GM19372 (cell line): ENCODE data around the gene PHOSPHO2.

Experiments
- ATAC-seq: cut with Tn5 transposase; IDR thresholded peaks from one replicate; pipeline ENCODE4 v1.9.1; 2021; ENCODE audit warnings: mild to moderate bottlenecking, low read depth, moderate library complexity; ENCODE audit not compliant: unreplicated experiment

The PHOSPHO2 gene

GRCh38 chr2:169694113-169694893 is at the start of gene PHOSPHO2, which contains the start of gene CFAP210:
Gene PHOSPHO2 (plus strand): TSS chr2:169694469. CDS start chr2:169700972, 6,503 bp downstream.
Gene CFAP210 (minus strand): TSS chr2:169694405. CDS start chr2:169694327, 78 bp downstream.
- peak; percentile 98 for ATAC-seq

- no peak for ATAC-seq
These were observed 46.8 kb upstream of the PHOSPHO2 start for GRCh38 chr2:169647496-169647895.

DNA sequence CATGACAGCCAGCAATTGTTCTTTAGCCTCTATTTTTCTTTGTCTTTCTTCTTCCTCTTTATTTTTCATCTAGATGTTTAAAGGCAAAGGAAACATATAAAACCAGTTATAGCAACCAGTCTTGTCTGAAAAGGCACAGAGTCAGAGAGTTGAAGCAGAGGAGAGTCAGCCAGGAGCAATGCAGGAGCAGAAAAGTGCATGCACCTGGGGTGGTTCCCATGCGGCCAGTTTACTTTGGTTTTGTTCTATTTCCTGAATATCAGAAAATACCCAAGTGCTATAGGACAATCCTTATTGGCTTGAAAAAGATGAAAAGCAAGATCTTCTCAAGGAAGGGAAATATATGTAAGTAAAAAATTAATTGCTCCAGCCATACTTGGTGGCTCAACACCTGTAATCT is 45.0 kb upstream of the PHOSPHO2 start:
- ATAC-seq = no peak

DNA sequence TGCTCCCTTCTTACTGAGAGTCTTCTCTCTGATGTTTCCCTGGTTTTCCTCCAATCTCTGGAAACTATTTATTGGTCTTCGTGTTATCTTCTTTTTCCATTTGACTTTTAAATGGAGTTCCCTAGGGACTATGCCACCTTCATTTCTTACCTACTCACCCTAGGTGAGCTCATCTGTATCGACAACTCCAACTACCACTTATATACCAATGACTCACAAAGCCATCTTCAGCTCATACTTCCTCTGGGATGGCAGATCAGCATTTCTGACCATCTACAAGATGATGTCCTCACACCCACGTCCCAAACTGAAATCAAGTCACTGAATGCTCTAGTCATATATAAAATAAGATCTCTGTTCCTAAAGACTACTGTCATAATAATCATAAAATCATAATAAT is 40.6 kb upstream of the PHOSPHO2 start:
- no peak for ATAC-seq

- no peak for ATAC-seq
These were observed 38.1 kb upstream of the PHOSPHO2 start for GRCh38 chr2:169656164-169656563.

DNA sequence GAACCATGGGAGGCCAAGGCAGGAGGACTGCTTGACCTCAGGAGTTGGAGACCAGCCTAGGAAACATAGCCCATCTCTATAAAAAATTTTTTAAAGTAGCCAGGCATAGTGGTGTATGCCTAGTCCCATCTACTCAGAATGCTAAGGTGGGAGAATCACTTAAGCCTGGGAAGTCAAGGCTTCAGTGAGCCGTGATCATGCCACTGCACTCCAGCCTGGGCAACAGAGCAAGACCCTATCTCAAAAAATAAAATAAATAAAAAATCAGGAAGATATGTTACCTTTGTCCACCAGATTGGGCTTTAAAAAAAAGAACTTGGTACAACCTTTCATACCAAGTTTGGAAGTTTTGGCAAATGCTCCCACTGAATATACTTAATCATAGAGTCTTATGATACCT is 35.4 kb upstream of the PHOSPHO2 start:
- no peak for ATAC-seq

DNA sequence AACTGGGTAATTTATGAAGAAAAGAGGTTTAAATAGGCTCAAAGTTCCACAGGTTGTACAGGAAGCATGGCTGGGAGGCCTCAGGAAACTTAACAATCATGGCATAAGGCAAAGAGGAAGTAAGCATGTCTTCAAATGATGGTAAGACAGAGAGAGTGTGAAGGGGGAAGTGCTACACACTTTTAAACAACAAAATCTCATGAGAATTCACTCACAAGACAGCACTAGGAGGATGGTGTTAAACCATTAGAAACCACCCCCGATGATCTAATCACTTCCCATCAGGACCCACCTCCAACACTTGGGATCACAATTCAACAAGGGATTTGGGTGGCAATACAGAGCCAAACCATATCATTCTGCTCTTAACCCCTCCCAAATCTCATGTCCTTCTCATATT is 34.9 kb upstream of the PHOSPHO2 start:
- no peak for ATAC-seq

DNA sequence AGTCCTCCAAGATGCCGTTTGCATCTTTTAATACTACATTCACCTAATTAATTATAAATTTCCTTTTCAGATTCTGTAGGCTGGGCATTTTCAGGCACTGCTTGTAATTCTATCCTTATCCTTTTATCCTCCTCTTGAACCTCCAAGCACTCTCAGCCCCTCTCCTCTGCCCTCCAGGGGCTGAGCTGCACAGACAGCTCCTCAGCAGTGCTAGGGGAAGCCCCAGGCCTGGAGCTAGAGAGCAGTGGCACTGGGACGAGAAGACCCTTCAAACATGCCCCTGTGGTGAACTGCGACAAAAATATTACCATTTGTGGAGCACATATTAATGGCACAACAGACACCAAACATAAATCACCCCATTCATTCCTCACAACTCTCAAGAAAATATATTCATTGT is 33.0 kb upstream of the PHOSPHO2 start:
- no peak for ATAC-seq

GRCh38 chr2:169662744-169663143 is 31.5 kb upstream of the PHOSPHO2 start:
- no peak for ATAC-seq

DNA sequence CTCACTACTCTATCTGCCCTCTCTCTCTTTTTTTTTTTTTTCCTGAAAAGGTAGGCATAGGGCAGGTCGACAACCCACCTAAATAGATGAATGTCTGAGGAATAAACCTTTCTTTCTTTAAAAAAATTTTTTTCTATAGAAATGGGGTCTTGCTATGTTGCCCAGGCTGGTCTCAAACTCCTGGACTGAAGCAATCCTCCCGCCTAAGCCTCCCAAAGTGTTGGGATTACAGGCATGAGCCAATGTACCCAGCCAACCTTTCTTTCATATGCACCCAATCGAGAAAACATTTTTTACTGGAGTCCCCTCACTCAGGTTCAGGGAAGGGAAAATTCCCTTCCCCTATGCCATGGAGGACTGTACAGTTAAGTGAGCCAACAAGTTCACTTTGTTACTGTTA is 31.0 kb upstream of the PHOSPHO2 start:
- no peak for ATAC-seq

GRCh38 chr2:169664600-169664977 is 29.7 kb upstream of the PHOSPHO2 start:
- ATAC-seq = no peak

DNA sequence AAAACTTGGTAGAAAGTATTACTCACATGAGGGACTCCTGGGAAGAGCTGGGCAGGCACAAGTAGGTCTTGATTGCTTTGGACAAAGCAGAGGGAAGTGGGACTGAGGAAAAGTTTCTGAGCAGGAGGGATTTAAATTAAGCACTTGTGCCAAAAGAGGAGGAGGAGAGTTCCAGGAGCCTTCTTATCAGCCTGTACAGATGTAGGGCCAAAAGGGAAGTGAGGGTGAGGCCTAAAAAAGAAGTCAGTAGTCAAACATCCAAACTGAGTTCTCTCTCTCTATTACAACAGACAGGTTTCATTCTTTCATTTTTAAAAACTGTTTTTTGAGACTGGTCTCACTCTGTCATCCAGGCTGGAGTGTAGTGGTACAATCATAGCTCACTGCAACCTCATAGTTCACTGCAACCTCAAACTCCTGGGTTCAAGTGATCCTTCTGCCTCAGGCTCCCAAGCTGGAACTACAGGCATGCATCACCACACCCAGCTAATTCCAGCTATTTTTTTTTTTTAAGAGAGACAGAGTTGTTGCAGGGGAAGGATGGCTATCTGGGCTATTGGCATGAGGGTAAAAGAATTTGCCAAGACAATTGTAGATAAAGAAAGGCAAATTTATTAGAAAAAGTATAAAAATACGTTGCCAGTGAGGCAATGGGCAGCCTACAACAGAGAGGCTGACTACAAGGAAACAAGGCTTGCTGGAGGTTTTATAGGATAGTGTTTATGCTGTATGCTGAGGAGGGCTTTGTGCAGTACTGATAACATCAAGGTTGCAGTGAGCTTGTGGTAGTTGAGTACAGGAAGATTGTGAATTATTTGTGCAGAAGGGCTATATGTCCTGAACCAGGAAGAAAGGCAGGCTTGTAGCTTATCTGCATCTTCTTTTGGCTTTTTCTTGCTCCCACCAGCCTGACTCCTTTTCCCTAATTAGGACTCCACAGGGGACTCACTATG is 29.0 kb upstream of the PHOSPHO2 start:
- ATAC-seq = no peak

GRCh38 chr2:169667583-169667982 is 26.7 kb upstream of the PHOSPHO2 start:
- no peak for ATAC-seq

- no peak for ATAC-seq
These were observed 24.0 kb upstream of the PHOSPHO2 start for GRCh38 chr2:169670215-169670651.

DNA sequence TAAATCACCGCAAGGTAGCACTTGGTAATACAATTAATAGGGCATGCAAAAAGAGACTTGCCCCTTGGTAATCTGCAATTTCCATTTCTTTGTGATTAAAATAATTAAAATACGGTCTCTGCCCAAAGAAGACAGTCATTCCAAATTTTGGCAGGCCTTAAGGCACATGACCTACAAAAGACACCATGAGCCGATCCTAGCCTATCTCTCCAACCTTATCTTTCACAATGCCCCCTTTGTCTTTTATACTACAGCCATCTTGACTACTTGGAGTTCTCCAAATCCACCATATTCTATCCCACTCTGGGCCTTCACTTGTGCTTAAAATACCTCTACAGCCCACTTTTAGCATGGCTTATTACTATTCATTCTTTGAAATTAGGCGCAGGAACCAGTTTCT is 23.3 kb upstream of the PHOSPHO2 start:
- ATAC-seq = no peak

- ATAC-seq = no peak
These were observed 21.9 kb upstream of the PHOSPHO2 start for GRCh38 chr2:169672406-169672805.

- ATAC-seq = no peak
These were observed 21.2 kb upstream of the PHOSPHO2 start for GRCh38 chr2:169673106-169673505.

- no peak for ATAC-seq
These were observed 20.3 kb upstream of the PHOSPHO2 start for GRCh38 chr2:169673921-169674320.

DNA sequence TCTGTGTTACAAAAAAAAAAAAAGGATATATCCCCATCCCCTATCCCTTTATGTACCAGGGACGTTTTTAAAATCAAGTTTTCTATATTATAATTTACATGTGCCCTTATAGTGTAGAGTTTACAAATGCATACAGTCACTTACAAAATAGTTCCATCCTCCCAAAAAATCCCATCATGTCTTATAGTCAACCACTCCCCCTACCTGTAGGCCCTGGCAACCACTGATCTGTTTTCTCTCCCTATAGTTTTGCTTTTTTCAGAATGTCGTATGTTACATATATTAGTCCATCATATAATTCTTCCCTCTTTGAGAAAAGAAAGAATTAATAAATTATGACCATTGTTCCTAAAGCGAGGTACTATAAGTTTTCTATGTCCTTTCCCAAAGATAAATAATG is 17.9 kb upstream of the PHOSPHO2 start:
- ATAC-seq = no peak

GRCh38 chr2:169676850-169677249 is 17.4 kb upstream of the PHOSPHO2 start:
- no peak for ATAC-seq

- no peak for ATAC-seq
These were observed 11.2 kb upstream of the PHOSPHO2 start for GRCh38 chr2:169683054-169683424.
